Adrenal gland (tissue), 12 donors: ENCODE data around the gene FABP1. TPM values are rescaled to one million over a fixed set of nuclear protein-coding genes. Genes with fewer than 3 reads are reported as not detected.

Source experiments
- DNase-seq, 7 donors: peaks; one replicate each; pipeline ENCODE4 v3.0.0-alpha.2; 2019 to 2020
- H3K27ac ChIP-seq, 5 donors: fragments of 200-600 bp; sonication (generic) in 4 of 5; 1 replicate in 3 of 5; 2 replicates in 2 of 5; pipeline versions ENCODE4 v1.5.1 to v1.8.0; 2016 to 2020; ENCODE audit warnings: mild to moderate bottlenecking in 1 of 5
- H3K27me3 ChIP-seq: fragments of 200-600 bp; 2 replicates; pipeline ENCODE4 v1.8.0; 2021
- H3K36me3 ChIP-seq, 2 donors: fragments of 200-600 bp; replicated peaks in 1 of 2; 1 replicate in 1 of 2; 2 replicates in 1 of 2; pipeline versions ENCODE4 v1.5.1 to v1.8.0; 2018 to 2022
- H3K4me1 ChIP-seq, 2 donors: fragments of 200-600 bp; replicated peaks in 1 of 2; 1 replicate in 1 of 2; 2 replicates in 1 of 2; pipeline versions ENCODE4 v1.5.1 to v1.8.0; 2018 to 2021
- H3K4me3 ChIP-seq, 4 donors: fragments of 200-600 bp; sonication (generic) in 3 of 4; one replicate each; pipeline ENCODE4 v1.5.1; 2016 to 2018
- H3K9me3 ChIP-seq, 3 donors: fragments of 200-600 bp; sonication (generic) in 1 of 3; replicated peaks in 1 of 3; 1 replicate in 2 of 3; 2 replicates in 1 of 3; pipeline versions ENCODE4 v1.5.1 to v1.8.0; 2016 to 2021
- POLR2A ChIP-seq, 2 donors: fragments of 450-650 bp; IDR thresholded peaks; one replicate each; pipeline ENCODE4 v1.6.1; 2017; ENCODE audit warnings: antibody characterized with exemption in 2 of 2, mild to moderate bottlenecking in 2 of 2, moderate library complexity in 1 of 2
- WGBS, 4 donors: extraction: QIAGEN DNeasy Blood & Tissue Kit in 2 of 4; methylation state at CpG; one replicate each; pipeline versions ENCODE4 v1.1.5 to v1.1.7; 2013 to 2017; 5-methylcytosine and 5-hydroxymethylcytosine counted together
- intact Hi-C, 2 donors: fragments of 100-400 bp; cut with DNase I; formaldehyde crosslinking; loops; one replicate each; pipeline versions ENCODE4 v1.14.1 to v1.15.0; 2022 to 2023
- polyA plus RNA-seq, 3 donors: library from polyadenylated mRNA; stranded (reverse); fragments of 200-250 nt in 2 of 3; fragments of 350-450 nt in 1 of 3; fragmentation: Illumina TruSeq in 1 of 3; extraction: RNeasy Lipid Tissue Mini Kit (QIAGEN cat#74804) in 1 of 3; gene quantifications; one replicate each; pipeline ENCODE4 v1.2.3, GENCODE V29; 2013 to 2014
- total RNA-seq, 9 donors: library from RNA; depleted of rRNA in 4 of 9; stranded (reverse); fragments of >200 nt in 4 of 9; fragments of 120-200 nt in 1 of 9; fragmentation: NEBNext Ultra II Directional in 1 of 9; extraction: Animal tissue kit (Norgen Biotek cat#: 25700) in 1 of 9; gene quantifications; one replicate each; pipeline versions ENCODE4 v1.1.0 to v1.2.4, GENCODE V29; 2013 to 2023
- TF ChIP-seq, protein P1 (sequence below), 6 experiments: fragments of 450-650 bp in 4 of 6; fragments of 200-600 bp in 2 of 6; sonication (generic) in 1 of 6; IDR thresholded peaks; 1 replicate in 5 of 6; 2 replicates in 1 of 6; pipeline versions ENCODE4 v1.5.1 to v1.8.0; 2016 to 2021; ENCODE audit warnings: antibody characterized with exemption in 6 of 6, mild to moderate bottlenecking in 2 of 6, moderate library complexity in 1 of 6
- donor health status: healthy with polysubstance abuse.
- donor health status: Bipolar disorder and iron deficiency.
- donor health status: DM: yes; HTN: yes; CAD: no.
- donor health status: DM: no; HTN: no; CAD: no.
- donor health status: DM: no; HTN: no; CAD: no.
- donor health status: DM: yes; HTN: yes; CAD: no.

Gene FABP1
- total and polyA plus RNA-seq, 12 donors = 0.43 to 4.9 (median 1.0) TPM; not detected in 7

DNA sequence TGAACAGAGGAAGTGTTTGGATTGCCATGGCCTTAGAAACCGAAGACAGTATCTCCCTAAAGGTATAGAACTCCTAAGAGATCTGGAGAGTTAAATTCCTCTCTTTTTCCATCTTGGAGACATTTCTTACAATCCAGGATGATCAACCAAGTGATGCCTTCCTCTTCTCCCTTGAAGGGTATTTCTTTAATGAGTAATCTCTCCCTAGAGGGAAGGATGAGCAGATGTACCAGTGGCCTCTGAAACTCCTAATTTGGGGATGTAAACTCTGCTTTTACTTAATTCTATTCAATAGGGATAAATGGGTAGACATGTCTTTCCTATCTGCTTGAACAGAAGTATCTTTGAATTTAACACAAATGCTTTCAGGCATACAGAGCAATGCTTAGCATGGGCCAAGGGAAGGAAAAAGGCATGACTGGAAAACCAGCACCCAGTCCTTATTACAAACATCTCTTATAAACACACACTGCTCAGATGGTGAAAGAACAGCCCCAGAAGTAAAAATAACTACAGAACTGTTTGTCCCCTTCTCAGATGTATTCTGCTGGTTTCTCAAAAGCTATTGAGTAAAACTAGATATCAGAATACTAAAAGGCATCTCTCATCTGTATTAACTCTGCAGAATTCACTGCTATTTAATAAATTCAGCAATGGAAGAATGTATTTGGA, 37.6 kb upstream of the FABP1 start:
- WGBS, 4 donors = 0 to 31% (median 3%) methylated on average over 1 of the region's 1 CpG
- H3K36me3 ChIP-seq = no peaks in the 10 kb centered on the region
- no peak for TF ChIP-seq POLR2A (IDR thresholded peaks at IDR 0.05)
- peaks cover 0 to 4% of the 10 kb centered on the region in 2 donors for H3K4me1 ChIP-seq
- intact Hi-C loops = no loop called here
- no peaks in the 10 kb centered on the region for H3K27me3 ChIP-seq
- H3K4me3 ChIP-seq = no peak overlapping the region
- no peak for DNase-seq
- H3K9me3 ChIP-seq = no peaks in the 10 kb centered on the region
- H3K27ac ChIP-seq = no peak overlapping the region

DNA sequence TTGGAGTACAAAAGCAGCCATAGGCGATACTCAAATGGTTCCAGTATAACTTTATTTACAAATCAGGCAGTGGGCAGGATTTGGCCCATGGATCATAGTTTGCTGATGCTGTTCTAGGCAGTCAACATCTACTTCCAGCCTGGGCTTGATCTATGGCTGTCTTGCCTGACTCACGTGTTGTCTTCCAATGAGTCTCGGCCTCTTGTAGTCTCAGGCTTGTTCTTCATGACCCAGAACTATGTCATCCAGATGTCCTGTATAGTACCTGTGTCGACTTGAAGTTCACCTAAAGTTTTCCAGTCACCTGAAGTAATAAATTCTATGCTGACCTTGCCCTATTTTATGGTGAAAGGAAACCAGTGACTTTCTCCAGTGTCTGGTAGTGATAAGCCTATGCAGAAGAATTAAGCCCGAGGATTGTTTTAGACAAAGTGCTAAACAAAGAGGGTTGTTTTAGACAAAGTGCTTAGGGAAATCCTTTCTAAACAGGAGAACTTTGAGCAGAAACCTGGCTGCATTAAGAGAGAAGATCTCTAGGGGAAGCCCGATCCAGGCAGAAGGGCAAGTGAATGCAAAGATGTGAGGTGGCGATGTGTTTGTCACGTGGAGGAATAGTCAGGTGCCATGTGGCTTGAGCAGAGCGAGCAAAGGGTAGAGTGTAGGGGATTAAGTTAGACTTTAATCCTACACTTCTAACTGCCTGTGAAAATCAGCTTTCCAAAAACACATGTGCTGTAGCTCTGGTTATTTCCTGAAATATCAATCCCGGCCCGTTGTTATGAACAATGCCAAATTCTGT, 33.8 kb upstream of the FABP1 start:
- no peak for DNase-seq
- H3K27me3 ChIP-seq = no peaks in the 10 kb centered on the region
- no peaks in the 10 kb centered on the region for H3K4me1 ChIP-seq
- H3K27ac ChIP-seq = no peak overlapping the region
- no peaks in the 10 kb centered on the region for H3K9me3 ChIP-seq
- TF ChIP-seq, protein P1, sequence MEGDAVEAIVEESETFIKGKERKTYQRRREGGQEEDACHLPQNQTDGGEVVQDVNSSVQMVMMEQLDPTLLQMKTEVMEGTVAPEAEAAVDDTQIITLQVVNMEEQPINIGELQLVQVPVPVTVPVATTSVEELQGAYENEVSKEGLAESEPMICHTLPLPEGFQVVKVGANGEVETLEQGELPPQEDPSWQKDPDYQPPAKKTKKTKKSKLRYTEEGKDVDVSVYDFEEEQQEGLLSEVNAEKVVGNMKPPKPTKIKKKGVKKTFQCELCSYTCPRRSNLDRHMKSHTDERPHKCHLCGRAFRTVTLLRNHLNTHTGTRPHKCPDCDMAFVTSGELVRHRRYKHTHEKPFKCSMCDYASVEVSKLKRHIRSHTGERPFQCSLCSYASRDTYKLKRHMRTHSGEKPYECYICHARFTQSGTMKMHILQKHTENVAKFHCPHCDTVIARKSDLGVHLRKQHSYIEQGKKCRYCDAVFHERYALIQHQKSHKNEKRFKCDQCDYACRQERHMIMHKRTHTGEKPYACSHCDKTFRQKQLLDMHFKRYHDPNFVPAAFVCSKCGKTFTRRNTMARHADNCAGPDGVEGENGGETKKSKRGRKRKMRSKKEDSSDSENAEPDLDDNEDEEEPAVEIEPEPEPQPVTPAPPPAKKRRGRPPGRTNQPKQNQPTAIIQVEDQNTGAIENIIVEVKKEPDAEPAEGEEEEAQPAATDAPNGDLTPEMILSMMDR (IDR thresholded peaks at IDR 0.05) = no peak
- no peak for TF ChIP-seq POLR2A (IDR thresholded peaks at IDR 0.05)
- no peaks in the 10 kb centered on the region for H3K36me3 ChIP-seq
- no peak overlapping the region for H3K4me3 ChIP-seq
- intact Hi-C loops = loop anchor here (2.0 to 5.0 kb wide), 2 partner anchors 103 to 104 kb away; partner anchors contain the start of gene KRCC1 (in 1 of the 2)
- 76 to 82% (median 81%) methylated on average over 9 to 11 of the region's 11 CpGs for WGBS, 4 donors

DNA sequence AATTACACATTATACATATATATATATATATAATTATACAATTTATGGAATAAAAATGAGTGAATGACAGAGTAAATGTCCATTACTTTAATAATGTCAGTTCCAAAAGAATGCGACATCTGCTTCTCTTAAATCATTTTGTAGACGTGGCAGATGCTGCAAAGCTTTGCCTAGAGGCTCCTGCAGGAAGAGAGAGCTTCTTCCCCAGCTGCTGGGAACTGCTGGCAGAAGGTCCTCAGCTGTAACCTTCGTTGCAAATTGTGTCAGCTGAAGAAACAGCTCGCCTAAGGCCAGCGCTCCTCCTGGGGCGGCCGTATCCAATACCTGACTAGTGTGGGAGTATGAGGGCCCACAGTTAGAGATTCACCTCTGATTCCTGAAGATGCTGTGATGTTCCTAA, 32.7 kb upstream of the FABP1 start:
- no peak overlapping the region for H3K4me3 ChIP-seq
- TF ChIP-seq, protein P1 (IDR thresholded peaks at IDR 0.05) = no peak
- no peak for TF ChIP-seq POLR2A (IDR thresholded peaks at IDR 0.05)
- no peak overlapping the region for H3K27ac ChIP-seq
- WGBS, 4 donors = 80 to 85% (median 83%) methylated on average over 7 of the region's 7 CpGs
- no peaks in the 10 kb centered on the region for H3K27me3 ChIP-seq
- no peaks in the 10 kb centered on the region for H3K9me3 ChIP-seq
- intact Hi-C loops = loop anchor here in 1 of 2 donors (5.0 kb wide), 1 partner anchor 103 kb away; the partner anchor contains the start of gene KRCC1
- H3K4me1 ChIP-seq = no peaks in the 10 kb centered on the region
- DNase-seq = no peak
- H3K36me3 ChIP-seq = no peaks in the 10 kb centered on the region

DNA sequence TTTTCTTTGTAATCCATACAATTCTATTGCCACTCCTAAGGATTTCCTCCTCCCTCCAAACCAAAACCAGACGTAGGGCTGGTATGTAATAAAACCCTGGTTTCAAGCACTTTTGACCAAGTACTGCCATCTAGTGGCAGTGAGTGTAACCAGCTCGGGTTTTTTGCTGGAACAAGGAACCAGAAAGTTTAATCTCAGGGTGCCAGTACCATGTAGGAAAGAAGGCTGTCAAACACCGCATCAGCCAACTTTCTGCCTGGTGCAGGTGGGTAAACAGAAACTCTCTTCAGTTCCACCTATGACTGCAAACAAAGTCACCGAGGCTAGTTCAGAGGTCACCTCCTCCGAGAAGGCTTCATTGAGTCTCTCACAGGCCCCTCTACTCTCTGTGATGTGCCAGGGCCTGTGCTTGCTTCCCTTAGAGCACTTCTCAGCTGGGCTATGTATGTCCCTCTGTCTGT, 32.1 kb upstream of the FABP1 start:
- TF ChIP-seq, protein P1 (IDR thresholded peaks at IDR 0.05) = peak; percentile 67 to 86 (median 75)
- TF ChIP-seq POLR2A (IDR thresholded peaks at IDR 0.05) = no peak

More for the DNA sequence above, 32.1 kb upstream of the FABP1 start:
- DNase-seq = peak; percentile 25 to 80 (median 57)
- Histone ChIP-seq H3K4me3 (no peak overlapping the region), H3K9me3 (no peaks in the 10 kb centered on the region), H3K27me3 (no peaks in the 10 kb centered on the region), H3K27ac (no peak overlapping the region), H3K36me3 (no peaks in the 10 kb centered on the region), H3K4me1 (no peaks in the 10 kb centered on the region)
- 28 to 33% (median 31%) methylated on average over 3 to 5 of the region's 5 CpGs for WGBS, 4 donors
- intact Hi-C loops = loop anchor here in 1 of 2 donors (5.0 kb wide), 1 partner anchor 103 kb away; the partner anchor contains the start of gene KRCC1
